ENCODE results near the gene SEMA7A. TPM values are rescaled to one million over a fixed set of nuclear protein-coding genes. Genes with fewer than 3 reads are reported as not detected.

SEMA7A gene
- total and polyA plus RNA-seq, 2 of the 4 experiments (the other 2 are of a cell fraction) = 30.5 to 87.3 TPM

GRCh38 chr15:74392451-74392830 lies 41.3 kb downstream of the SEMA7A start:
- Histone ChIP-seq H3K14ac (replicated peaks; ENCODE audit: low read depth, low read length) (peak overlapping the region; percentile 89), H3K27me3 (ENCODE audit: control insufficient read depth, insufficient read depth, low read length) (no peaks in the 10 kb centered on the region), H4K20me1 (ENCODE audit: insufficient read depth, low read length) (no peaks in the 10 kb centered on the region), H3K4me1 (ENCODE audit: control insufficient read depth, insufficient read depth, low read length) (peaks cover 31% of the 10 kb centered on the region), H3K4ac (ENCODE audit: low read depth, low read length) (peak overlapping the region; percentile 92), H3K79me1 (ENCODE audit: low read depth in 1 of 2, low read length in 2 of 2) (peaks cover 0 to 10% of the 10 kb centered on the region in 2 experiments; a peak in 1 of 4 replicates), H4K5ac (ENCODE audit: low read depth, low read length) (peak overlapping the region; percentile 91), H3K36me3 (ENCODE audit: control insufficient read depth, insufficient read depth, low read length) (no peaks in the 10 kb centered on the region), H3K9me1 (ENCODE audit: insufficient read depth, low read length) (peaks cover 30% of the 10 kb centered on the region), H2BK15ac (ENCODE audit: low read depth, low read length) (peak overlapping the region; percentile 95; the same call in 1 of the 3 replicates), H3K18ac (ENCODE audit: low read depth, low read length) (peak overlapping the region; percentile 90), H2AK5ac (ENCODE audit: low read depth, low read length) (peak overlapping the region; percentile 98), H3K9ac (ENCODE audit: low read depth, low read length) (peak overlapping the region; percentile 21; the same call in 1 of the 2 replicates), H2AFZ (replicated peaks; ENCODE audit: low read length, poor library complexity) (peak overlapping the region; percentile 92), H2AK9ac (replicated peaks; ENCODE audit: low read depth, low read length, poor library complexity) (peak overlapping the region; percentile 74), H2BK5ac (ENCODE audit: low read depth, low read length, poor library complexity, severe bottlenecking) (peak overlapping the region; percentile 91), H3K4me2 (ENCODE audit: low read depth, low read length) (peak overlapping the region; percentile 39), H3K4me3 (ENCODE audit: insufficient read depth, low read depth, low read length) (no peak overlapping the region), H3K23ac (ENCODE audit: low read depth, low read length) (0 out of 2 replicates have a peak overlapping the region, but pooled peaks have one; percentile 5), H3K9me3 (ENCODE audit: control insufficient read depth, insufficient read depth, low read length) (no peaks in the 10 kb centered on the region), H3K56ac (ENCODE audit: extremely low read depth, insufficient read depth, low read length) (no peak overlapping the region), H2BK20ac (ENCODE audit: low read depth, low read length) (peak overlapping the region; percentile 62), H3K27ac (ENCODE audit: insufficient read depth, low read length) (no peak overlapping the region), H4K8ac (ENCODE audit: low read depth in 2 of 2, low read length in 2 of 2) (peak overlapping the region; percentile 27 to 97; a peak in 3 of 4 replicates), H2BK120ac (ENCODE audit: low read depth, low read length) (peak overlapping the region; percentile 93), H4K91ac (ENCODE audit: insufficient read depth, low read depth, low read length) (peak overlapping the region; percentile 83)
- ChIA-PET POLR2A (ENCODE audit: unreplicated experiment) (no interaction called here), CTCF (interaction anchor here (2.8 kb wide), 1 partner anchor 10 kb away, joined by 11 read pairs; no protein-coding TSS in a partner anchor)
- BruUV-seq (replicated peaks) = no TSS peak
- intact Hi-C loops (cut with micrococcal nuclease) (no loop called here), in situ Hi-C loops (cut with MboI; ENCODE audit: low sequenced_read_pairs) (no loop called here), dilution Hi-C loops (cut with HindIII; ENCODE audit: low sequenced_read_pairs, unreplicated experiment) (no loop called here)
- peak; percentile 75 for ATAC-seq (ENCODE audit: low read depth)
- TF ChIP-seq MAZ (IDR thresholded peaks at IDR 0.05; ENCODE audit: borderline replicate concordance, low read depth, low read length) = no peak
- no peak for TF ChIP-seq MXI1 (IDR thresholded peaks at IDR 0.05; ENCODE audit: borderline replicate concordance, low read depth, low read length)
- no peak for TF ChIP-seq POLR2A (IDR thresholded peaks at IDR 0.05; ENCODE audit: low read depth, low read length)
- TF ChIP-seq RAD21 (IDR thresholded peaks at IDR 0.05; ENCODE audit: low read length) = 0 out of 2 replicates have a peak, but pooled peaks have one; percentile 8
- no peak for TF ChIP-seq FOS (IDR thresholded peaks at IDR 0.05; ENCODE audit: low read depth, low read length)
- TF ChIP-seq SMC3 (IDR thresholded peaks at IDR 0.05; ENCODE audit: low read depth, low read length) = no peak
- TF ChIP-seq RFX5 (IDR thresholded peaks at IDR 0.05; ENCODE audit: low read depth, low read length) = no peak
- TF ChIP-seq USF2 (IDR thresholded peaks at IDR 0.05; ENCODE audit: low read depth, low read length) = peak; percentile 42; the same call in 1 of the 2 replicates
- TF ChIP-seq NFE2L2 (IDR thresholded peaks at IDR 0.05; ENCODE audit: low read depth, low read length) = no peak
- TF ChIP-seq CTCF (conservative IDR thresholded peaks at IDR 0.05; ENCODE audit: low read depth, low read length) = no peak
- no peak for TF ChIP-seq CHD1 (IDR thresholded peaks at IDR 0.05; ENCODE audit: low read depth, low read length)
- no peak for TF ChIP-seq RCOR1 (IDR thresholded peaks at IDR 0.05; ENCODE audit: insufficient replicate concordance, low read length)
- TF ChIP-seq MAFK (IDR thresholded peaks at IDR 0.05; ENCODE audit: low read depth, low read length) = no peak
- no peak for TF ChIP-seq CEBPB (IDR thresholded peaks at IDR 0.05; ENCODE audit: low read depth, low read length)
- no peak for TF ChIP-seq BHLHE40 (IDR thresholded peaks at IDR 0.05; ENCODE audit: low read depth, low read length)
- no peak for TF ChIP-seq ELK1 (IDR thresholded peaks at IDR 0.05; ENCODE audit: borderline replicate concordance, low read depth, low read length)
- peak; percentile 48 for DNase-seq
- 23% methylated on average over 6 of the region's 8 CpGs; no CpG with 5 or more reads in 1 of the 2 experiments for WGBS, 2 experiments (ENCODE audit: extremely low coverage in 2 of 2, insufficient read length in 1 of 2)
